CD14-positive monocyte (primary cell): Measurements from ENCODE around the gene ALKBH3. TPM values are rescaled to one million over a fixed set of nuclear protein-coding genes. Genes with fewer than 3 reads are reported as not detected.

Experiments
- DNase-seq, 3 donors: peaks; one replicate each; pipeline ENCODE4 v3.0.0-alpha.2; 2011 to 2022
- H2AFZ ChIP-seq: 2 replicates; pipeline ENCODE4 v1.6.0; 2012; ENCODE audit warnings: mild to moderate bottlenecking, low read depth, low read length, inconsistent platforms; ENCODE audit not compliant: insufficient read depth, poor library complexity, severe bottlenecking
- H3K27ac ChIP-seq, 2 donors: 1 replicate in 1 of 2; 2 replicates in 1 of 2; pipeline ENCODE4 v1.5.1; 2012 to 2013; ENCODE audit warnings: low read length in 2 of 2, control low read depth in 1 of 2, inconsistent platforms in 1 of 2, low read depth in 1 of 2, mild to moderate bottlenecking in 1 of 2
- H3K27me3 ChIP-seq, 2 donors: one replicate each; pipeline versions ENCODE4 v1.6.0 to v1.6.1; 2011 to 2013; ENCODE audit warnings: low read length in 2 of 2; ENCODE audit not compliant: control insufficient read depth in 2 of 2, insufficient read depth in 2 of 2
- H3K36me3 ChIP-seq, 2 donors: replicated peaks in 1 of 2; 1 replicate in 1 of 2; 2 replicates in 1 of 2; pipeline versions ENCODE4 v1.5.1 to v1.6.1; 2012 to 2013; ENCODE audit warnings: low read length in 2 of 2, control low read depth in 1 of 2, inconsistent platforms in 1 of 2, mild to moderate bottlenecking in 1 of 2; ENCODE audit not compliant: insufficient read depth in 2 of 2, control insufficient read depth in 1 of 2
- H3K4me1 ChIP-seq, 2 donors: 1 replicate in 1 of 2; 2 replicates in 1 of 2; pipeline versions ENCODE4 v1.5.1 to v1.6.1; 2012 to 2013; ENCODE audit warnings: low read length in 2 of 2, control low read depth in 1 of 2, inconsistent platforms in 1 of 2, mild to moderate bottlenecking in 1 of 2, moderate library complexity in 1 of 2; ENCODE audit not compliant: insufficient read depth in 2 of 2, control insufficient read depth in 1 of 2
- H3K4me2 ChIP-seq: replicated peaks from 2 replicates; pipeline ENCODE3; 2012; ENCODE audit warnings: low read length, moderate library complexity, mild to moderate bottlenecking; ENCODE audit not compliant: poor library complexity, severe bottlenecking; ENCODE audit errors: extremely low read depth
- H3K4me3 ChIP-seq, 3 experiments: fragments of 200-600 bp in 1 of 3; sonication (generic) in 1 of 3; replicated peaks in 1 of 3; 1 replicate in 2 of 3; 2 replicates in 1 of 3; pipeline ENCODE4 v1.5.1; 2011 to 2013; ENCODE audit warnings: low read length in 3 of 3, mild to moderate bottlenecking in 3 of 3, control low read depth in 2 of 3, low read depth in 2 of 3, inconsistent platforms in 1 of 3, moderate library complexity in 1 of 3
- H3K79me2 ChIP-seq: 2 replicates; pipeline ENCODE4 v1.6.0; 2012; ENCODE audit warnings: mild to moderate bottlenecking, control low read depth, inconsistent platforms, low read length, moderate library complexity; ENCODE audit not compliant: insufficient read depth
- H3K9ac ChIP-seq: 2 replicates; pipeline ENCODE4 v1.6.0; 2017; ENCODE audit warnings: low read length, mild to moderate bottlenecking; ENCODE audit not compliant: insufficient read depth, poor library complexity, severe bottlenecking
- H3K9me3 ChIP-seq, 2 donors: replicated peaks in 1 of 2; 1 replicate in 1 of 2; 2 replicates in 1 of 2; pipeline versions ENCODE4 v1.5.1 to v1.6.1; 2012 to 2013; ENCODE audit warnings: low read length in 2 of 2, control low read depth in 1 of 2; ENCODE audit not compliant: control insufficient read depth in 1 of 2, insufficient read depth in 1 of 2
- H4K20me1 ChIP-seq: 2 replicates; pipeline ENCODE4 v1.6.0; 2012; ENCODE audit warnings: mild to moderate bottlenecking, low read length, control low read depth, moderate library complexity; ENCODE audit not compliant: insufficient read depth
- H3K27ac Mint-ChIP-seq, 7 donors: one replicate each; pipeline ENCODE4 v1.8.0; 2020; ENCODE audit warnings: mild to moderate bottlenecking in 7 of 7, mixed read lengths in 7 of 7, moderate library complexity in 6 of 7, inconsistent platforms in 2 of 7
- H3K27me3 Mint-ChIP-seq, 3 donors: one replicate each; pipeline ENCODE4 v1.8.0; 2021 to 2022; ENCODE audit warnings: low read depth in 3 of 3, mild to moderate bottlenecking in 3 of 3, mixed read lengths in 3 of 3, moderate library complexity in 3 of 3, inconsistent platforms in 1 of 3
- H3K36me3 Mint-ChIP-seq, 2 donors: one replicate each; pipeline ENCODE4 v1.8.0; 2020; ENCODE audit warnings: mixed read lengths in 2 of 2, inconsistent platforms in 1 of 2, mild to moderate bottlenecking in 1 of 2
- H3K4me1 Mint-ChIP-seq: one replicate; pipeline ENCODE4 v1.8.0; 2020; ENCODE audit warnings: mild to moderate bottlenecking, mixed read lengths
- H3K4me3 Mint-ChIP-seq, 2 donors: one replicate each; pipeline ENCODE4 v1.8.0; 2020; ENCODE audit warnings: mild to moderate bottlenecking in 2 of 2, mixed read lengths in 2 of 2, moderate library complexity in 1 of 2
- H3K9me3 Mint-ChIP-seq, 7 donors: one replicate each; pipeline ENCODE4 v1.8.0; 2020 to 2022; ENCODE audit warnings: mixed read lengths in 7 of 7, mild to moderate bottlenecking in 6 of 7, moderate library complexity in 6 of 7, inconsistent platforms in 2 of 7
- WGBS: methylation state at CpG from one replicate; pipeline ENCODE4 v1.1.5; 2013; ENCODE audit warnings: missing lambda C conversion rate; ENCODE audit not compliant: insufficient coverage; 5-methylcytosine and 5-hydroxymethylcytosine counted together
- intact Hi-C, 2 donors: fragments of 100-400 bp; cut with micrococcal nuclease; formaldehyde crosslinking; loops; one replicate each; pipeline versions ENCODE4 v1.15.0 to v1.15.1; 2023
- polyA plus RNA-seq, 3 donors: library from polyadenylated mRNA; depleted of rRNA in 1 of 3; unstranded in 2 of 3; stranded (reverse) in 1 of 3; fragments of 300-500 nt in 2 of 3; fragments of >200 nt in 1 of 3; fragmentation: Illumina TruSeq in 2 of 3; gene quantifications; 1 replicate in 2 of 3; 2 replicates in 1 of 3; pipeline ENCODE4 v1.2.3, GENCODE V29; 2012 to 2021
- TF ChIP-seq, protein P1 (sequence below): fragments of 200-600 bp; IDR thresholded peaks from one replicate; pipeline ENCODE4 v1.8.0; 2022; ENCODE audit warnings: antibody characterized with exemption, mild to moderate bottlenecking

The ALKBH3 gene
- polyA plus RNA-seq, 3 donors, result 22.1 to 25.8 (median 22.7) TPM

DNA sequence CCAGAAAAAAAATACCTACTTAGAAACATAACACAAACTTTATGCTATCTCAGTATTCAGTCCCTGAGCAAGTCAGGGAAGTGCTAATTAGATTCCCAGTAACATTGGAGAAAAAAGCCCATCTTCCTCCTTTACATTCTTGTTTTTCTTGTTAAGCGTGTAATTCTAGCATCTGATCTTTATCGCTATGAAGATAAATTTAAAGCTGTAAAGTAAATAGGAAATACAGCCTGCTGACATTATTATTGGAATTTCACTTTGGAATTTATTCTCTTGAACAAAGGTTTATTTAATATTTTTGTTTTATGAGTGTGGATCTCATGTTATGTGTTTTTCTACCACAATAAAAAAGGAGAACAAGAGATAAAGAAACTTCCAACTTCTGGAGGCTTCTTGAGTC is 13.9 kb downstream of the ALKBH3 start:
- no peak overlapping the region for H3K4me2 ChIP-seq
- no peaks in the 10 kb centered on the region for H3K79me2 ChIP-seq
- no peaks in the 10 kb centered on the region for H3K9me3 ChIP-seq
- Mint-ChIP-seq H3K4me1 (no peaks in the 10 kb centered on the region), H3K9me3 (peaks cover 0 to 2% (median 0%) of the 10 kb centered on the region in 7 donors), H3K4me3 (no peak overlapping the region), H3K36me3 (peaks cover 83 to 94% of the 10 kb centered on the region in 2 donors), H3K27ac (no peak overlapping the region), H3K27me3 (no peaks in the 10 kb centered on the region)
- WGBS, result no CpG with 5 or more reads among the region's 2 CpGs
- peaks cover 72 to 100% of the 10 kb centered on the region in 2 donors for H3K36me3 ChIP-seq
- intact Hi-C loops, result loop anchor here in 1 of 2 donors (5.0 kb wide), 1 partner anchor 48 kb away; the partner anchor contains the start of gene C11orf96
- TF ChIP-seq, protein P1, sequence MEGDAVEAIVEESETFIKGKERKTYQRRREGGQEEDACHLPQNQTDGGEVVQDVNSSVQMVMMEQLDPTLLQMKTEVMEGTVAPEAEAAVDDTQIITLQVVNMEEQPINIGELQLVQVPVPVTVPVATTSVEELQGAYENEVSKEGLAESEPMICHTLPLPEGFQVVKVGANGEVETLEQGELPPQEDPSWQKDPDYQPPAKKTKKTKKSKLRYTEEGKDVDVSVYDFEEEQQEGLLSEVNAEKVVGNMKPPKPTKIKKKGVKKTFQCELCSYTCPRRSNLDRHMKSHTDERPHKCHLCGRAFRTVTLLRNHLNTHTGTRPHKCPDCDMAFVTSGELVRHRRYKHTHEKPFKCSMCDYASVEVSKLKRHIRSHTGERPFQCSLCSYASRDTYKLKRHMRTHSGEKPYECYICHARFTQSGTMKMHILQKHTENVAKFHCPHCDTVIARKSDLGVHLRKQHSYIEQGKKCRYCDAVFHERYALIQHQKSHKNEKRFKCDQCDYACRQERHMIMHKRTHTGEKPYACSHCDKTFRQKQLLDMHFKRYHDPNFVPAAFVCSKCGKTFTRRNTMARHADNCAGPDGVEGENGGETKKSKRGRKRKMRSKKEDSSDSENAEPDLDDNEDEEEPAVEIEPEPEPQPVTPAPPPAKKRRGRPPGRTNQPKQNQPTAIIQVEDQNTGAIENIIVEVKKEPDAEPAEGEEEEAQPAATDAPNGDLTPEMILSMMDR, result no peak
- no peaks in the 10 kb centered on the region for H3K27me3 ChIP-seq
- no peak overlapping the region for H2AFZ ChIP-seq
- H3K9ac ChIP-seq, result no peak overlapping the region
- no peak overlapping the region for H3K27ac ChIP-seq
- DNase-seq, result no peak
- H4K20me1 ChIP-seq, result no peaks in the 10 kb centered on the region
- H3K4me1 ChIP-seq, result no peaks in the 10 kb centered on the region
- no peak overlapping the region for H3K4me3 ChIP-seq

DNA sequence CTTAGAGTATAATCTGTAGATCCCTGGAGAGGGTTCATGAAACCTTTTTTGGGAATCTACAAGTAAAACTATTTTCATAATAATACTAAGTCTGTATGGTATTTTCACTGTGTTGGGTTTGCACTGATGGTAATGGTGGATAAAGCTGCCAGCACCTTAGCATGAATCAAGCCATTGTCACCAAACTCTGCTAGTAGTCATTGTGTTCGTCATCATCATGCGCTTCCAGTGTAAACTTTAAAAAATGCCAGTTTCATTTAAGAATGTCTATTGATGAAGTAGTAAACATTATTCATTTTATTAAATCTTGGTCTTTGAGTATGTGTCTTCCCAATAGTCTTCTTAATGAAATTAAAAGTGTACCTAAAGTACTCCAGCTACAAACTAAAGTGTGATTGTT is 15.0 kb downstream of the ALKBH3 start:
- peaks cover 66 to 94% of the 10 kb centered on the region in 2 donors for H3K36me3 ChIP-seq
- Mint-ChIP-seq H3K4me1 (no peaks in the 10 kb centered on the region), H3K9me3 (peaks cover 0 to 2% (median 0%) of the 10 kb centered on the region in 7 donors), H3K27me3 (peaks cover 0 to 2% (median 0%) of the 10 kb centered on the region in 3 donors), H3K27ac (no peak overlapping the region), H3K4me3 (no peak overlapping the region), H3K36me3 (peaks cover 75 to 85% of the 10 kb centered on the region in 2 donors)
- intact Hi-C loops, result no loop called here
- no peak overlapping the region for H2AFZ ChIP-seq
- no peak for DNase-seq
- no peaks in the 10 kb centered on the region for H3K79me2 ChIP-seq
- TF ChIP-seq, protein P1, result no peak
- H3K27ac ChIP-seq, result no peak overlapping the region
- H3K9ac ChIP-seq, result no peak overlapping the region
- H3K27me3 ChIP-seq, result no peaks in the 10 kb centered on the region
- WGBS, result no CpG with 5 or more reads among the region's 2 CpGs
- H3K4me3 ChIP-seq, result no peak overlapping the region
- no peaks in the 10 kb centered on the region for H4K20me1 ChIP-seq
- H3K9me3 ChIP-seq, result no peaks in the 10 kb centered on the region
- H3K4me2 ChIP-seq, result no peak overlapping the region
- H3K4me1 ChIP-seq, result no peaks in the 10 kb centered on the region
